Breast epithelium (tissue), 3 donors: Measurements from ENCODE around the gene NGF.

Experiments used
- POLR2A ChIP-seq: fragments of 450-650 bp; IDR thresholded peaks from one replicate; pipeline ENCODE4 v1.6.1; 2016; ENCODE audit warnings: antibody characterized with exemption, mild to moderate bottlenecking, moderate library complexity
- POLR2AphosphoS5 ChIP-seq, 3 donors: sonication (generic); formaldehyde crosslinking; IDR thresholded peaks; one replicate each; pipeline ENCODE4 v1.6.1; 2017; ENCODE audit warnings: antibody characterized with exemption in 3 of 3
- TF ChIP-seq, protein P1 (sequence below), 3 donors: fragments of 450-650 bp; IDR thresholded peaks; one replicate each; pipeline ENCODE4 v1.5.1; 2016 to 2017; ENCODE audit warnings: antibody characterized with exemption in 3 of 3, mild to moderate bottlenecking in 3 of 3, moderate library complexity in 3 of 3

DNA sequence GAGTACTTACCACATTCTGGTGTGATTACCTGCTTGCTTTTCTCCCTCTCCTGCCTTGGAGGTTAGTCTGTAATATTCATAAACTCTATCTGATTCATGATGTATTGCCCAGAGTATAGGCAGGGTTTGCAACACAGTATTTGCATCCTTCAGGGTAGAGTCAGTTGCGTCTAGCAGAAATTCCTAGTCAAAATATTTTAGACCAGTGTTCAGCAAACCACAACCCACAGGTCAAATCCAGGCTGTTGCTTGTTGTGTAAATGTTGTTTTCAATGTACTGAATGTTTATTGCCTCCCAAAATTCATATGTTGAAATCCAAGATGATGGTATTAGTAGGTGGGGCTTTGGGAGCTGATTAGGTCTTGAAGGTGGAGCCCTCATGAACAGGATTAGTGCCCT, 82.9 kb downstream of the NGF start:
- TF ChIP-seq POLR2A (no peak), POLR2AphosphoS5 (IDR thresholded peaks at IDR 0.05) (no peak)
- TF ChIP-seq, protein P1, sequence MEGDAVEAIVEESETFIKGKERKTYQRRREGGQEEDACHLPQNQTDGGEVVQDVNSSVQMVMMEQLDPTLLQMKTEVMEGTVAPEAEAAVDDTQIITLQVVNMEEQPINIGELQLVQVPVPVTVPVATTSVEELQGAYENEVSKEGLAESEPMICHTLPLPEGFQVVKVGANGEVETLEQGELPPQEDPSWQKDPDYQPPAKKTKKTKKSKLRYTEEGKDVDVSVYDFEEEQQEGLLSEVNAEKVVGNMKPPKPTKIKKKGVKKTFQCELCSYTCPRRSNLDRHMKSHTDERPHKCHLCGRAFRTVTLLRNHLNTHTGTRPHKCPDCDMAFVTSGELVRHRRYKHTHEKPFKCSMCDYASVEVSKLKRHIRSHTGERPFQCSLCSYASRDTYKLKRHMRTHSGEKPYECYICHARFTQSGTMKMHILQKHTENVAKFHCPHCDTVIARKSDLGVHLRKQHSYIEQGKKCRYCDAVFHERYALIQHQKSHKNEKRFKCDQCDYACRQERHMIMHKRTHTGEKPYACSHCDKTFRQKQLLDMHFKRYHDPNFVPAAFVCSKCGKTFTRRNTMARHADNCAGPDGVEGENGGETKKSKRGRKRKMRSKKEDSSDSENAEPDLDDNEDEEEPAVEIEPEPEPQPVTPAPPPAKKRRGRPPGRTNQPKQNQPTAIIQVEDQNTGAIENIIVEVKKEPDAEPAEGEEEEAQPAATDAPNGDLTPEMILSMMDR (IDR thresholded peaks at IDR 0.05): no peak
